GM12875 (cell line): Measurements from ENCODE around the gene ASTN2.

Experiments
- H3K4me3 ChIP-seq: one replicate; pipeline ENCODE4 v1.5.1; 2011; ENCODE audit warnings: low read depth, low read length, control low read depth
- CTCF ChIP-seq: IDR thresholded peaks from 2 replicates; pipeline ENCODE4 v1.5.1; 2011; ENCODE audit warnings: low read depth, mild to moderate bottlenecking, control low read depth, inconsistent platforms, low read length, moderate library complexity, borderline replicate concordance; ENCODE audit not compliant: insufficient read depth

Gene ASTN2

GRCh38 chr9:117414906-117415331, at the start of gene ASTN2:
ASTN2 (minus strand) TSS chr9:117415057; CDS start chr9:117414938, 119 bp downstream.
- TF ChIP-seq CTCF = no peak
- peak within 1 kb of the TSS; percentile 59 for H3K4me3 ChIP-seq

GRCh38 chr9:117462861-117463260, 48.0 kb upstream of the ASTN2 start:
- no peak overlapping the region for H3K4me3 ChIP-seq
- TF ChIP-seq CTCF = no peak

- H3K4me3 ChIP-seq = no peak overlapping the region
- no peak for TF ChIP-seq CTCF
These were observed 46.5 kb upstream of the ASTN2 start for GRCh38 chr9:117461386-117461785.

GRCh38 chr9:117460743-117461142, 45.9 kb upstream of the ASTN2 start:
- H3K4me3 ChIP-seq = no peak overlapping the region
- no peak for TF ChIP-seq CTCF

- H3K4me3 ChIP-seq = no peak overlapping the region
- TF ChIP-seq CTCF = no peak
These were observed 45.1 kb upstream of the ASTN2 start for GRCh38 chr9:117459913-117460312.

- no peak overlapping the region for H3K4me3 ChIP-seq
- no peak for TF ChIP-seq CTCF
These were observed 43.2 kb upstream of the ASTN2 start for GRCh38 chr9:117458066-117458465.

- TF ChIP-seq CTCF = no peak
- H3K4me3 ChIP-seq = no peak overlapping the region
These were observed 39.9 kb upstream of the ASTN2 start for GRCh38 chr9:117454711-117455110.
